Keratinocyte (primary cell): Measurements from ENCODE around the gene SPRYD3. TPM values are rescaled to one million over a fixed set of nuclear protein-coding genes. Genes with fewer than 3 reads are reported as not detected.
"Not testable (repeated sequence)": the region's sequence is repeated elsewhere in the genome, so short reads cannot be mapped to it uniquely, and the experiment has no call there.

Experiments used
- DNase-seq: peaks from one replicate; pipeline ENCODE4 v3.0.0-alpha.2; 2011; ENCODE audit warnings: low read depth, missing footprints, low spot score
- FAIRE-seq: peaks from 2 replicates; lab custom pipeline; 2011; peaks lifted over from hg19 to GRCh38; lab: Jason Lieb, UNC
- H2AFZ ChIP-seq: 2 replicates; pipeline ENCODE4 v1.6.0; 2012; ENCODE audit warnings: low read length, control low read depth, inconsistent platforms; ENCODE audit not compliant: control insufficient read depth
- H3K27ac ChIP-seq: 2 replicates; pipeline ENCODE4 v1.5.1; 2011; ENCODE audit warnings: low read length; ENCODE audit not compliant: control insufficient read depth, insufficient read depth
- H3K27me3 ChIP-seq: 3 replicates; pipeline ENCODE4 v1.6.0; 2011; ENCODE audit warnings: low read length; ENCODE audit not compliant: control insufficient read depth, insufficient read depth; ENCODE audit errors: extremely low read depth
- H3K36me3 ChIP-seq, 2 experiments: 2 replicates in 1 of 2; 3 replicates in 1 of 2; pipeline ENCODE4 v1.5.1; 2011; ENCODE audit warnings: low read length in 2 of 2, mild to moderate bottlenecking in 1 of 2; ENCODE audit not compliant: control insufficient read depth in 2 of 2, insufficient read depth in 2 of 2; ENCODE audit errors: extremely low read depth in 1 of 2
- H3K4me1 ChIP-seq: 3 replicates; pipeline ENCODE4 v1.5.1; 2011; ENCODE audit warnings: low read length; ENCODE audit not compliant: control insufficient read depth, insufficient read depth; ENCODE audit errors: extremely low read depth
- H3K4me2 ChIP-seq: 3 replicates; pipeline ENCODE4 v1.6.0; 2011; ENCODE audit warnings: low read depth, low read length; ENCODE audit not compliant: control insufficient read depth, insufficient read depth; ENCODE audit errors: extremely low read depth
- H3K4me3 ChIP-seq, 3 experiments: fragments of 200-600 bp in 1 of 3; sonication (generic) in 1 of 3; 2 replicates in 2 of 3; 3 replicates in 1 of 3; pipeline ENCODE4 v1.5.1; 2011 to 2016; ENCODE audit warnings: low read length in 3 of 3, mild to moderate bottlenecking in 3 of 3, control low read depth in 2 of 3, inconsistent platforms in 1 of 3, low read depth in 1 of 3, mixed read lengths in 1 of 3, mixed run types in 1 of 3, moderate library complexity in 1 of 3; ENCODE audit not compliant: control insufficient read depth in 2 of 3, insufficient read depth in 2 of 3; ENCODE audit errors: extremely low read depth in 1 of 3
- H3K79me2 ChIP-seq: 2 replicates; pipeline ENCODE4 v1.6.0; 2012; ENCODE audit warnings: low read length; ENCODE audit not compliant: control insufficient read depth, insufficient read depth
- H3K9ac ChIP-seq: 3 replicates; pipeline ENCODE4 v1.6.0; 2011; ENCODE audit warnings: low read length; ENCODE audit not compliant: control insufficient read depth, insufficient read depth; ENCODE audit errors: extremely low read depth
- H3K9me1 ChIP-seq: 3 replicates; pipeline ENCODE4 v1.6.0; 2011; ENCODE audit warnings: low read length; ENCODE audit not compliant: control insufficient read depth, insufficient read depth; ENCODE audit errors: extremely low read depth
- H3K9me3 ChIP-seq: 2 replicates; pipeline ENCODE4 v1.5.1; 2012; ENCODE audit warnings: low read depth, low read length; ENCODE audit not compliant: control insufficient read depth
- H4K20me1 ChIP-seq: 3 replicates; pipeline ENCODE4 v1.6.0; 2011; ENCODE audit warnings: low read length; ENCODE audit not compliant: control insufficient read depth, insufficient read depth; ENCODE audit errors: extremely low read depth
- CTCF ChIP-seq, 3 experiments: IDR thresholded peaks in 1 of 3; conservative IDR thresholded peaks in 1 of 3; optimal IDR thresholded peaks in 1 of 3; 2 replicates in 2 of 3; 3 replicates in 1 of 3; pipeline versions ENCODE3 to v1.5.1; 2011; ENCODE audit warnings: low read length in 3 of 3, mild to moderate bottlenecking in 3 of 3, moderate library complexity in 2 of 3, control low read depth in 1 of 3, inconsistent platforms in 1 of 3; ENCODE audit not compliant: insufficient read depth in 2 of 3; ENCODE audit errors: extremely low read depth in 1 of 3
- EZH2 ChIP-seq: IDR thresholded peaks from one replicate; pipeline ENCODE4 v1.6.1; 2012; ENCODE audit warnings: inconsistent platforms, mild to moderate bottlenecking, low read length, moderate library complexity
- dilution Hi-C: fragments of 300-500 bp; cut with MboI; formaldehyde crosslinking; loops from one replicate; pipeline ENCODE4 v1.7.0; 2020; ENCODE audit warnings: low sequenced_read_pairs; ENCODE audit not compliant: extremely low pct_ligation_motif_present
- polyA plus RNA-seq, 5 experiments: library from polyadenylated mRNA; depleted of rRNA in 3 of 5; stranded (reverse) in 3 of 5; stranded (forward) in 1 of 5; unstranded in 1 of 5; fragments of >200 nt; gene quantifications; 1 replicate in 1 of 5; 2 replicates in 3 of 5; 3 replicates in 1 of 5; pipeline versions ENCODE4 v1.2.1 to v1.2.3, GENCODE V29; 2011 to 2012; ENCODE audit warnings: missing spikeins in 2 of 5, low read depth in 1 of 5, low replicate concordance in 1 of 5

SPRYD3 gene
- polyA plus RNA-seq, 1 donor (not counting 4 experiments of a cell fraction or from before 2014, with no cell fraction given): 27.5 TPM

GRCh38 chr12:53113136-53113705 is 34.0 kb upstream of the SPRYD3 start:
- H3K79me2 ChIP-seq: no peaks in the 10 kb centered on the region
- no peaks in the 10 kb centered on the region for H4K20me1 ChIP-seq
- dilution Hi-C loops: no loop called here
- no peaks in the 10 kb centered on the region for H3K4me1 ChIP-seq
- no peaks in the 10 kb centered on the region for H3K9me1 ChIP-seq
- TF ChIP-seq EZH2 (no peak), CTCF (optimal IDR thresholded peaks at IDR 0.05 in 1 of 3, IDR thresholded peaks at IDR 0.05 in 1 of 3, conservative IDR thresholded peaks at IDR 0.05 in 1 of 3; ENCODE audit: extremely low read depth in 1 of 3, insufficient read depth in 2 of 3, low read length in 3 of 3) (no peak)
- H2AFZ ChIP-seq: no peak overlapping the region
- no peaks in the 10 kb centered on the region for H3K27me3 ChIP-seq
- DNase-seq: no peak
- H3K36me3 ChIP-seq: no peaks in the 10 kb centered on the region
- H3K9me3 ChIP-seq: no peaks in the 10 kb centered on the region
- no peak overlapping the region for H3K9ac ChIP-seq
- H3K4me3 ChIP-seq: no peak overlapping the region
- H3K27ac ChIP-seq: no peak overlapping the region
- no peak overlapping the region for H3K4me2 ChIP-seq
- no peak for FAIRE-seq

- H2AFZ ChIP-seq, H3K4me2 ChIP-seq, DNase-seq, H3K36me3 ChIP-seq, H3K9me1 ChIP-seq, H3K27me3 ChIP-seq, H3K9me3 ChIP-seq, H3K79me2 ChIP-seq, H3K9ac ChIP-seq, dilution Hi-C loops, FAIRE-seq, H4K20me1 ChIP-seq, H3K4me1 ChIP-seq, H3K27ac ChIP-seq, H3K4me3 ChIP-seq: not testable (repeated sequence)
These were observed 33.2 kb upstream of the SPRYD3 start for GRCh38 chr12:53112431-53112830.

GRCh38 chr12:53107122-53107521 is 27.9 kb upstream of the SPRYD3 start:
- no peak overlapping the region for H3K27ac ChIP-seq
- no peaks in the 10 kb centered on the region for H3K36me3 ChIP-seq
- no peaks in the 10 kb centered on the region for H3K79me2 ChIP-seq
- no peaks in the 10 kb centered on the region for H3K4me1 ChIP-seq
- H4K20me1 ChIP-seq: no peaks in the 10 kb centered on the region
- no peak overlapping the region for H3K9ac ChIP-seq
- TF ChIP-seq EZH2 (no peak), CTCF (optimal IDR thresholded peaks at IDR 0.05 in 1 of 3, IDR thresholded peaks at IDR 0.05 in 1 of 3, conservative IDR thresholded peaks at IDR 0.05 in 1 of 3; ENCODE audit: extremely low read depth in 1 of 3, insufficient read depth in 2 of 3, low read length in 3 of 3) (no peak)
- H3K9me3 ChIP-seq: no peaks in the 10 kb centered on the region
- no peaks in the 10 kb centered on the region for H3K27me3 ChIP-seq
- FAIRE-seq: no peak
- no peaks in the 10 kb centered on the region for H3K9me1 ChIP-seq
- dilution Hi-C loops: no loop called here
- DNase-seq: no peak
- H2AFZ ChIP-seq: no peak overlapping the region
- H3K4me2 ChIP-seq: no peak overlapping the region
- no peak overlapping the region for H3K4me3 ChIP-seq
